HG02678 (cell line): ENCODE measurements around the gene SAMD13.

Experiments
- ATAC-seq: cut with Tn5 transposase; IDR thresholded peaks from one replicate; pipeline ENCODE4 v1.9.1; 2021; ENCODE audit warnings: mild to moderate bottlenecking, moderate library complexity; ENCODE audit not compliant: unreplicated experiment

SAMD13 gene, protein sequence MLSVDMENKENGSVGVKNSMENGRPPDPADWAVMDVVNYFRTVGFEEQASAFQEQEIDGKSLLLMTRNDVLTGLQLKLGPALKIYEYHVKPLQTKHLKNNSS

DNA sequence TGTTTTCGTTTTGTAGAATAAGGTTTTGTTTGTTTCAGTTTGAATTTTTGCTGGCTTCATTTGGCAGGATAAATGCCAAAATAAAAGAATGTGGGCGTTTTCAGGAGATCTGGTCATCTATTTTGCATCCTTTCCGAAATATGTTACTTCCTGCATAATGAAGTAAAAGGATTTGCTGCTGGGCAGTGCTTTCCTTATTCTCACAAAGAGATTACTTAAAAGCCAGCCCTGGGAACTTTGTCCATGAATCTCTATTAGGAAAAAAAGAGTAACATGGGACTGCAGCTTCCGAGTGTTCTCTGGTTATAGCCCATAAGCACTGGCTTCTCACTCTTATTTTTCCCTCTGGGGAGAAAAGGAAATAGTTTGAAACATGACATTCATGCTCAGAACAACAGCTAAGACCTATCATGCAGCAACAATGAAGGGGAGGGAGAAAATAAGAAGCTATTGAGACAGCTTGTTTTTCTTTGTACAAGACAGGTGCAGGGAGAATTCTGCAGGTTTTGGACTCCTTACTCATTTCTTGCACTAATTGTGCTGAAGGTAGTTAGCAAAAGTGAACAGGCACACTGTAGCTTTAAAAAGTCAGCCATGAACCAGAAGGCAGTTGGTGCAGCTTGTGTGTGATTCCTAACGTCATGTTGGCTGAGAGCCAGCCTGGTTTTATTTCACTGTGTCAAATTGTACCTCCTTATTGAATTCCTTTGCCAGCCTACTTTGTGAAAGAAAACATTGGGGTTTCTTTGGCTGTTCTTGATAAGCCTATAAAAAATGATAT lies at the start of gene SAMD13:
Gene SAMD13, plus strand, starts transcription at position 705 of the 781 bp plus-strand sequence. CDS start 1,527 bp downstream, outside the sequence.
- peak; percentile 35 for ATAC-seq

DNA sequence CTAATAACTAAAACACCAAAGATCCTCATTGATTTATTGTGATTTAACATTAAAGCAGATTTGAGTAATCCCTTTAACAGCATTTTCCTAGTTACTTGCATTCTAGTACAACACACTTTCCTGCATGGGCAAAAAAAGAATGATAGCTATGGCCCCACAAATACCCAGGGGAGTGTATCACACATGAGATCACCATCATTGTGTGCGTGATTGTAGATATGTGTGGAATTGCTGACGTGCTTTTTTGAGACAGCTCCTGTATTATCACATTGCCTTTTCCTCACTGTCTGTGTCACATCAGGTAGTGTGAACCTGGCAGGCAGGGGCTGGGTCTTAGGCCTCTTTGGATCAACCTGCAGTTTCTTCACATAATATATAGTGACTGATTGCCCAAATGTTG lies 48.5 kb upstream of the SAMD13 start:
- no peak for ATAC-seq

DNA sequence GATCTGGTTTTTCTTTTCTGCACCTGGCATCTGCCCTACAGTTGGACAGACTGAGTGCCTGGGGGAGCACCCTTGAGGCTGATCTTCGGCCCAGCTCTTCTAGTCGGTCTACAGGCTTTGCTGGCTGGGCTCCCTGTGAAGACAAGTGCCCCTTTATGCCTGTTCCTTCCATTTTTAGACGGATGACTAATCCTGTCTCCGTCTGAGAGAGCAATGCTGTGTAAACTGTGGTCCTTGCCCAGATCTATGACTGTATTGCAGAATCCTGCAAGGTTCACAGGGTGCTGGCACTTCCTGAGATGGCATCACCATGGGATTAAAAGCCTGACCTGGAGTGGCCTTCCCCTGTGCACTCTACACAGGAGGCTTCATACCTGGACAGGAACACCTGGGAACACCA lies 47.6 kb upstream of the SAMD13 start:
- no peak for ATAC-seq

DNA sequence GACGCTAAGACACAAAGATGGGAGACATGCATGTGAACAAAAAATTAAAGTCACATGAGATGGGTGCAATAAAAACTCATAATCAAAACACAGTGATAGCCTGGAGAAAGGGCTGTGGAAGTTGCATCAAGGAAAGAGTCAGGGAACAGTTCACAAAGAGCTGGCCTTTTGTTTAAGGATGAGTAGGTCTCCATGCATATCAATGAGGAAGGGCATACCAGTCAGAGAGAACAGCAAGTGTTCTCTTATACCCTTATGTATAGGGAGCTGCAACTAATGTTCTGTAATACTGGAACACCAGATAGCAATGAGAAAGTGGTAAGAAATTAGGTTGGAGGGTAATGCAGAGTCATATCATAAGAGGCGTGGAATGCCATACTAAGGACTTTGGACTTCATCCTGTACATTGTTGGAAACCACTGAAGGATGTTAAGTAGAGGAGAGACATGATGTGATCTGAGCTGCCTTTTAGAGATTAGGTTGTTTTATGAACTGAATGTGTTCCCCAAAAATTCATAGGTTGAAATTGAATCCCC lies 46.7 kb upstream of the SAMD13 start:
- ATAC-seq = no peak

DNA sequence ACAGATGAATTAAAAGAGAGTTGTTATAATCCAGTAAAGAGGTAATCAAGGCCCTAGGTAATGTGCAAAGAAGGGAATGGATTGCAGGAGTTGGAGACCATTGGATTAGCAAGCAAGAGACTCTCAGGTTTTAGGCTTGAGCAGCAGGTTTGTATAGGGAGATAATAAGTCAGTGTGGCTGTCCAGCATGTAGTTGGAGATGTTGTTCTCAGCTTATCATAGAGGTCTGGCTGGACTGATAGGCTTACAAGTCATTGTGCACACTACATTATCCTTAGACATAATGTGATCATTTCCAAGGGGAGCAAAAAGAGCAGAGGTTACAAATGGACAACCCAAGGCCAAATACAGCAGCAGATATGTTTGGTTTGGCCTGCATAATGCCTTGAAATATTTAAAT lies 45.9 kb upstream of the SAMD13 start:
- no peak for ATAC-seq

DNA sequence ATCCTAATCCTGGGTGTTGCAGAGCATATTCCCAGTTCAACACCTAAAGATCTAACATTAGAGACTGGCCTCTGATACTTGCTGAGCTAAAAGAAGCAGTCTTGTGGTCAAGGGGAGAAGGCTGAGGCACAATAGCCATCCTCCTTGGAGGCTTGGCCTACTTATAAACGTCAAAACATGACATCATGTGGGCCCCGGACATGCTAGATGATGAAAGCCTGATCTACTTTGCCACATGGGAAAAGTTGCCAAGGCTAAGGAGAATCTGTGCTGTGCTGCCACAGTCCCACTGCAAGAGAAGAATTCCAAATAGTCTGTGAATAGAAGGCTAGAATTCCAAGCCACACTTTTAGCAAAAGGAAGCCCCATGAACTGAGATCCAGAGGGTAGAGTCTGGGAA lies 43.9 kb upstream of the SAMD13 start:
- ATAC-seq = no peak

DNA sequence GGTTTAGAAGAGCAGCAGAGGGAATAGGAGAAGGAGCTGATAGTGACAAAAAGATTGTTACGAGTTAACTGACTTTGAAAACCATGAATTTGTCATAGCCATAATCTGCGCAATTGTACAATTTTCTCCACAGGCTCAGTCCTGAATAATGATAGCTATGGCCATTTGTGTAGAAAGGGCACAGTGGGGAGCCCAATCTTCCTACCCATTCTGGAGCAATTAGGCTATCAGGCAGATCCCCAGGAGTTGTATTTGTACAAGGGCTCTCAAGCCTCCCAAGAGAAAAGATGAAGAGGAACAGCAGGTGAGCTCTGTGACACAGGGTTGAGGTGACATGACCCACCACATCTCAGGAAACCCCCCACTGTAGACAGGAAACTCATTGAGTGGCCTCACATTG lies 42.1 kb upstream of the SAMD13 start:
- ATAC-seq = no peak

DNA sequence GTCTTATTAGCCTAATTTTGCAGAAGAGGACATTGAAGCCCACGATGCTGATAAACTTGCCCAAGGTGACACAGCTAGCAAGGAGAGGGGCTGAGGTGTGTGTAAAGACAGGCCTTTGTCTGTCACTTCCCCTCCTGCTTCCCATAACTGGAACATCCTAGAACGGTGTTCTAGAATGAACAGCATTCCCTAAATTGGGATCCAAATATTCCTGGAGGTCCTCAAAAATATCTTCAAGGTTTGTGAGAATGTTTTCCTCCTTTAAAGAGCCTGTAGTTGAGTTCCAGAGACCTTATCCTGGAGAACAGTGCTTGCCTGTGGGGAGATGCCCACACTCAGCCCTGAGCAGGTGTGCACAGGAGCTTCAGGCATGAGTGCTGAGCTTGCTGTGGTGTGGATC lies 41.5 kb upstream of the SAMD13 start:
- no peak for ATAC-seq

DNA sequence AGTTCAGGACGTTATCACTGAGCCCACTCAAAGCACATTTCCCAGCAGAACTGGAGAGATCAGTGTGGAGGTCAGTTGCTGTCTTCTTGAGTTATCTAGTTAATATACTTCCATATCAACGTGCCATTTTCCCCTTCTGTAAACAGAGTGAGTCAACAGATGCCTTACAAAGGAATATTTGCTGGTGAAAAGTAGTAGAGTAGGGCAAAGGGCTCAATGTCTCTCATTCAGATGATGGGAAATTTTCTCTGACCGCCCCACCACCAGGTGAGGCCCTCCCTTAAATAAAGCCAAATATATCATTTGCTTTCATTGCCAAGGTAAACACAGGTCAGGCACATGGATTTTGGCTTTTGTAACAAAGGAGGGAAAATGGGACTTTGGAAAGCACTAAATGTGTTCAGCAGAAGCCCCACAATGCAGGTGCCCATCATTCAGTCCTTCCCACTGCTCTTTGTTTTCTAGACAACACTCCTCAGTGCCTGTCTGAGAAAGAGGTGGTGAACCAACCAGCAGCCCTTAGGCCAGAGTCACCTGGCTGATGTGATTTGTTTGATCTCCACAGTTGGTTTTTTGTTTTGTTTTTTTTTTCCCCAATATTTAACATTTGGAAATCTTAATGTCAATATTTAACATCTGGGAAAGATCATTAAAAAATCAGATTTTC lies 40.5 kb upstream of the SAMD13 start:
- no peak for ATAC-seq

DNA sequence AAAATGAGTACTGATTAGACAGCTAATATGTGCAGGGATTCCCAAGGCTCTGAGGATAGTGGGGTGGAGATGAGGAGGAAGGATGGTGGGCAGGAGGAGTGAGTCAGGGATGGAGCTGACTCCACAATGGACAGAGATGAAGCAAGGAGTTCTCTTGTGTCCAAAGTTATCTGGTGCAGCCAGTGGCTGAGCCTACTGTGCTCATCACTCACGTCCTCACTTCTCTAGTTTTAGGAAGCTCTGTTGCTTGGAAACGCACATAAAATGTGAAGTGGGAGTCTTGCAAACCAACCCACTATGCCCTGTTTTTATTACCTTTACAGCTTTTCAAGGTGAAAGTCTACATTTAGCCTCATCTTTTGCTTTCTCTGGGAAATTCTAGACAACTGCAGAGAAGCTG lies 36.5 kb upstream of the SAMD13 start:
- ATAC-seq = no peak

DNA sequence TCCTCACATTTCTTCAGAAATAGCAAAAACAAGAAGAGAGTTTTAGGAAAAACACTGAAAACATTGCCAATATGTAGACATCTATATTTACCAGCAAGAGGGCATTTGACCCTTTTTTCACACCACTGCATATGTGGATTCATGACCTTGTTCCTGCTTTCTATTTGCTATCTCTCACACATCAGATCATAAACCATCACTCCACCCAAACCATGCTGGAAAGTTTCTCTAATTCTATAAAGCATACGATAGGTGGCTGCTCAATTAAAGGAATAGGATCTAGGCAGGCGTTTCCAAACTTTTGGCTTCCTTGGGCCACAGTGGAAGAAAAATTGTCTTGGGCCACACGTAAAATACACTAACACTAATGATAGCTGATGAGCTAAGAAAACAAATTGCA lies 35.6 kb upstream of the SAMD13 start:
- no peak for ATAC-seq

DNA sequence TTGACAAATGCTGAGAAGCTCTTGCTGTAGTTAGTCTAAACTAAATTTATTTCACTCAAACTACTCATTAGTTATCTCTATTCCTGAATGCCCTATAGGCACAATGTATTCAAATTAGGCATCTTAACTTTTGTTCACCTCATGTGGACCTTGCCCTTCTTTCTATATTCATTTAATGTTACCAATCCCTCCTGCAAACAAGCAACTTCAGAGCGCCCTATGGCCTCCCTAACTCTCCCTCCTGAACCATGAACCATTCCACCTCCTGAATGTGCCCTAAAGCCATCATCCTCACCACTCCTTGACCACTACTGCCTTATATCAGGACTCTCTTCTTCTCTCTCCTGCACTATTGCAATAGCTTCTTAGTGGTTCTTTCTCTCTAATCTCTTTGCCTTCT lies 34.8 kb upstream of the SAMD13 start:
- no peak for ATAC-seq

DNA sequence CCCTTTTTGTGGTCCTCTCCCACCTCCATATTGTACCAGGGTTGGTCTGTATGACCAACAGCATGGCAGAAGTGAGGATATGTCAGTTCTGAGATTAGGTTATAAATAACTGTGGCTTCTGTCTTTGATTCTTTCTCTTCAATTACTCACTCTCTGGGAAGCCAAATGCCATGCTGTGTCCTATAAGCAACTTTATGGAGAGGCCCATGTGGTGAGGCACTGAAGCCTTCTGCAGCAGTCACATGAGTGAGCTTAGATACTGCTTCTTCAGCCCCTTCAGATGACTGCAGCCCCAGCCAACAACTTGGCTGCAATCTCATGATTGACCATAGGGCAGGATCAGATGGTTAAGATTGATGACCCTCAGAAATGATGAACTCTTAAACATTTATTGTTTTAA lies 34.0 kb upstream of the SAMD13 start:
- ATAC-seq = no peak

DNA sequence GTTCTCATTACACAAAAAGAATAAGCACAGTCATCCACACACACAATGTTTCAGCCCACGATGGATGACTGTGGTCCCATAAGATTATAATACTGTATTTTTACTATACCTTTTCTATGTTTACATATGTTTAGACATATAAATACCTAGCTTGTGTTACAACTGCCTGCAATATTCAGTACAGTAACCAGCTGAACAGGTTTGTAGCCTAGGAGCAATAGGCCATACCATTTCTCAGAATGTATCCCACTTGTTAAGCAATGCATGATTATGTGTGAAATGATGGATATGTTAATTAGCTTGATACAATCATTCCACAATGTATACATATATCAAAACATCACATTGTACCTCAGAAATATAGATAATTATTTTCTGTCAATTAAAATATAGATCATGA lies 33.2 kb upstream of the SAMD13 start:
- no peak for ATAC-seq

DNA sequence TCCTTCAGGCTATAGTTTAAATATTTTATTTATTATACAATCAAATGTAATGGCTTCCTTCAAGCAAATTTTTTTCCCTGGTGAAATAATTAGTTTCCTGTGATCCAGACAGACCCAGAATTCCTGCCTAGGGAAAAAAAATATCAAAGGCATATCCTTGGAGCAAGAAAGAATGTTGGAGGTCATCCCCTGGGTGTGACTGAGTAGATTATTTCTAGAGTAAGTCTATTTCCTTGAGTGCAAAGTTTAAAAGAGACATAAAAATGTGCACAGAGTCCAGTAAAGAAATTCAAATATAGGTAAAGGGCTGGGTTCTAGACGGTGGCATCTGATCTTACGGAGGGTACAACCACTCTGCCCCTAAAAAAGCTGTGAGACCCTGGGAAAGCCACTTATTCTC lies 32.2 kb upstream of the SAMD13 start:
- no peak for ATAC-seq

DNA sequence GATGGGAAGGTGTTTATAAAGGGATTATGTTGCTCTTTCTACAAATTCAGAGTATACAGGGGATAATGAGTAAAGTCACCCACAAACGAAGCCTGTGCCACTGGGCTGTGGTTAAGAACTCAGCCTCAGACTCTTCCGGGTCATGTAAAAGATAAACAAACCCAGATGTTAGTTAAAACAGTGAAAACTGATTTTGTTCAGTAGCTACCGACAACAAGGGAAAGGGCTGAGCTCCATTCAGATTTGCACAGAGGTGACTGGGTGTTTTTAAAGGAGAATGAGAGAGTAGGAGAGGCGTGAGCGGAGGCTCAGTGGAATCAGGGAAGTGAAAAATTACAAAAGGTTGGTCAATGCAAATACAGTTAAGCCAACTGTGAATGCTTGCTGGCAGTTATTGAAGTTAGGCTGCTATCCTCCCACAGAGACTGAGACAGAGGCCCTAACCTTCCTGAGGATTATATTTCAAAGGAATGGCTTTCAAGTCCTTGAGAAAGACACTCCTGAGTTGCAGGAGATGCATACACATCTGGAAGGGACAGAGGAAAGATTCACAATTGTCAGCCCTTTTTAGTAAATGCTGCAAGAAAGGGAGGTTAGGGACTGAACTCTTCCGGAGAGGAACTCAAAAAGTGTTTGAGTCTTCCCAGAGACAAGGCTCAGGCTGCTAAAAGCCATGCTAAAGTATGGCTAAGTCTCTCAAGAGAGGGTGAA lies 29.9 kb upstream of the SAMD13 start:
- ATAC-seq = peak; percentile 97

DNA sequence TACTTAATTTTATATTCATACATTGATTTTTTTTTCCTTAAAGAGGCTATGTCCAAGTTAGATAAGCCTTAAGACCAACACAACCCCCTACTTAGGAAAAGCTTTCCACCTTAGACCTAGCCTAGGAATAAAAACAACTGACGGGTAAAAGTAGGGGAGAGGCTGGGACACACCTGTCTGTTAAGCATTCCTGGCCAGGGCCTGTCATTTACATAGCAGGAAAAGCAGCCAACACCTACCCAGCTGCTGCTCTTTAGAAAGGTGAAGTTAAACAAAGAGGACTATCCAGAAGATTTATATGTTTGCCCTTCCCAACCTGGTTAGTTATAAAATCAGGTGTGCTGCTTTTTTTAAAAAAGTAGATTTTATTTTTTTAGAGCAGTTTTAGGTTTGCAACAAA lies 29.1 kb upstream of the SAMD13 start:
- no peak for ATAC-seq

DNA sequence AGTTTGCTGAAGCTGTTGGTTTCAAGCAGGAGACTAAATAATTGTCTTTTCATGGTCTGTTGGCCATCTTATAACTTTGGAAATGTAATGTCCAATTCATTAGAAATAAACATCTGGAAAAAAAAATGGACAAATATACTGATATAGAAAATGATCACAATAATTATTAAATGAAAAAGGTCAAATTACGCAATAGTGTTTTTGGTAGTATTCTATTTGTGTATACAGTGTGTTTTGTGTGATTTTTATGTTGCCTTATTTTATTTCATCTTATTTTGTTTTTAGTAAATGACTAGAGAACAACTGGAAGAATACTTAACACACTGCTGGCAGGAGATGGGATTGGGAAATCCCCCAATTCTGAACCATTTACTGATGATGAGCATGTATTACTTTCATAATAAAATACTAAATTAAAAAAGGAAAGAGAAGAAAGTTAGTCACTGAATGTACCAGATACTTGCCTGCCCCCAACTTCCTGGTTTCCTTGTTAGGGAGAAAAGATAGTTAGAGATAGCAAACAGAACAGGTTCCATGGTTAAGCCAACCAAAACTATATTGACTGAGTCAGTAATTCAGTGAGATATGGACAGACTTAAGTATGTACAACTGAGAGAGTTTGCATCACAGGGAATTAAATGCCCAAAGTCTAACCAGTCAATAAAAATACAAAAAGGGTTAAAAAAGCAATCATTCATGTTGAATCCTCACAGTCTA lies 24.0 kb upstream of the SAMD13 start:
- ATAC-seq = no peak

DNA sequence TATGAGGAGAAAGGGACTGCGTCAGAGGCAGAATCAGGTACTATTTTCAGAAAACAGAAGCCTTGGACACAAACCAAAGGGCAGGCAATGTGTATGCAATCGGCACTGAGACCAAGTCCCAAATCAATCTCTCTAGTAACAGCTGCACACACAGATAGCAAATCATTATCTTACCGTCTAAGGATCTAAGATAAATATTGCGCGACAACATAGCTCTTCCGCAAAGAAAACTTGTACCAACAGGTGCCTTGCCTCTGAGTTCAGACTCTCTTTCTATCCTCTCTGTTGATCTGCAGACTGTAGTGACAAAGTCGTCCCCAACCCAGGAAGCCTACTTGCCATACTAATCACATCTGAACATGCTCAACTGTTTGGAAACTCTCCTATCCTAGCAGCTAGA lies 22.6 kb upstream of the SAMD13 start:
- no peak for ATAC-seq

DNA sequence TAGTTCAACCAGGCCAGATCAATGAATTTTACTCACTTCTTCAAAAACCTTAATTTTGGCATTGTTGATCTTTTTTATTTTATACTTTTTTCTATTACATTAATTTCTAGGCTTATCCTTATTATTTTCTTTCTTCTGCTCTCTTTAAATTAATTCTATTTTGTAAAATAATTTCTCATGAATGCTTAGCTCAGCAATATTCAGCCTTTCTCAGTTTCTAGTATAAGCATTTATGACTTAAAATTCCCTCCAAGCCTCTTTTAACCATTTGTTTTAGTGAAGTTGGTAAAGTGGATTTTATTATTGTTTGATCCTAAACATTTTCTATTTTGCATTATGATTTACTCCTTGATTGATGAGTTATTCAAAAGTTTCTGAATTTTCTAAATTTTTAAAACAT lies 20.6 kb upstream of the SAMD13 start:
- ATAC-seq = no peak

DNA sequence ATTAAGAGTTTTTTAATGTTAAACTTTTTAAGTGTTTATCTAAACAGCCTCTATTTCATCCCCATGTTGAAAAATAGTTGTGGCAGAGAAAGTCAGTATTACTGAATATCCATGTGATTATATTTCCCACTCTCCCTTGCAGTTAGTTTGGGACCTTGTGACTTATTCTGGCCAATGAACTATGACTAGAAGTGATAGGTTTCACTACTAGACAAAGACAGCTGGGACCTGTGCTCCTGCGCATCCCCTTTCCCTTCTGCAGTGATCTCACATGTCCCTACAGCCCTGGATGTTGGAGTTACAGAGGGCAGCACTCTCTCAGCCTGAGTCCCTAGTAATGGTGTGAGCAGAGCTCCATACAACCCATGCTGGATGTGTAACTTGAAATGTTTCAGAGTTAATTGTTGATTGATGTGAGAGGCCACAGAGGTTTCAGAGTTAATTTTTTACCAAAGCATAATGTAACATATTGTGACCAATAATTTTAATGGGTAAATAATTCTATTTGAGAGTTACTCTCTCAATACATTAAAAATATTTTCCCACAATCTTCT lies 18.7 kb upstream of the SAMD13 start:
- ATAC-seq = no peak
